ENCODE measurements around the gene SOX11.
A peak's percentile ranks its signal among the peaks of the same experiment; 100 is the strongest.
"Not testable (repeated sequence)": the region's sequence is repeated elsewhere in the genome, so short reads cannot be mapped to it uniquely, and the experiment has no call there.

The SOX11 gene

GRCh38 chr2:5691985-5692529 is at the start of gene SOX11:
Gene SOX11 (plus strand): TSS chr2:5692384. CDS start chr2:5692722, 338 bp downstream.
- TF ChIP-seq CTCF (IDR thresholded peaks at IDR 0.05; ENCODE audit: insufficient read depth, missing control alignments) = no peak
- DNase-seq (ENCODE audit: insufficient read length, low spot score) (peak; percentile 86), FAIRE-seq (no peak)

- not testable (repeated sequence) for FAIRE-seq; DNase-seq (ENCODE audit: insufficient read length, low spot score)
Observed at GRCh38 chr2:5652734-5653133, 39.5 kb upstream of the SOX11 start.

- FAIRE-seq; DNase-seq (ENCODE audit: insufficient read length, low spot score): not testable (repeated sequence)
Observed at GRCh38 chr2:5653756-5654155, 38.4 kb upstream of the SOX11 start.

- no peak for TF ChIP-seq CTCF (IDR thresholded peaks at IDR 0.05; ENCODE audit: insufficient read depth, missing control alignments)
- DNase-seq (ENCODE audit: insufficient read length, low spot score) (no peak), FAIRE-seq (no peak)
Observed at GRCh38 chr2:5657231-5657630, 35.0 kb upstream of the SOX11 start.

GRCh38 chr2:5660591-5660990 is 31.6 kb upstream of the SOX11 start:
- no peak for FAIRE-seq
- DNase-seq (ENCODE audit: insufficient read length, low spot score) = no peak
- no peak for TF ChIP-seq CTCF (IDR thresholded peaks at IDR 0.05; ENCODE audit: insufficient read depth, missing control alignments)

DNA sequence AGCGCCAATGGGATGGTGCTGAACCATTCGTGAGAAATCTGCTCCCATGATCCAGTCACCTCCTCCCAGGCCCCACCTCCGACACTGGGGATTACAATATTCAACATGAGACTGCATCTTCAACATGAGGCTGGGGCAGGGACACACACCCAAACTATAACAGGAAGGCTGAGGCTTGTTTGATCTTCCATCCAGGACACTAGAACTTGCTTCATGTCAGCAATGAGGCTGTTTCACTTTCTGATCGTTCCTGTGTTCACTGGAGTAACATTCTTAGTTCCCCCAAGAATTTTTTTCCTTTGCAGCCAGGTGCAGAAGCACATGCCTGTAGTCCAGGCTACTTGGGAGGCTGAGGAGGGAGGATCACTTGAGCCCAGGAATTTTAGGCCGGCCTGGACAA is 30.8 kb upstream of the SOX11 start:
- DNase-seq (ENCODE audit: insufficient read length, low spot score) = no peak
- FAIRE-seq = no peak
- TF ChIP-seq CTCF (IDR thresholded peaks at IDR 0.05; ENCODE audit: insufficient read depth, missing control alignments) = no peak

GRCh38 chr2:5664278-5664681 is 27.9 kb upstream of the SOX11 start:
- DNase-seq (ENCODE audit: insufficient read length, low spot score) (no peak), FAIRE-seq (no peak)
- TF ChIP-seq CTCF (IDR thresholded peaks at IDR 0.05; ENCODE audit: insufficient read depth, missing control alignments) = no peak

DNA sequence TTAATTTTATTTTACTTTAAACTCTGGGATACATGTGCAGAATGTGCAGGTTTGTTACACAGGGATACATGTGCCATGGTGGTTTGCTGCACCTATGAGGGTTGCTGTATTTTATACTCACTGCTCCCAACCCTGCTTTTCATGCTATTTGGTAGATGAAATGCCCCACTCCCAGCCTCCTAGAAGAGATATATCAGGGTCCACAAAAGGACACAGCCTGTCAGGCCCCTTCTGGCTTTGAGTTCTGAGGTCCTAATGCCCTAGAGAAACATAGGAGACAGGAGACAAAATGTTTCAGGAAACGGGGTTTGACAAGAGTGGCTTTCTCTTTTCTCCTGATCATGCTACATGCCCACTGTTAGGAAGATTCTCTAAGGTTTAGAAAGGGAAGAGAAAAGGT is 27.1 kb upstream of the SOX11 start:
- TF ChIP-seq CTCF (IDR thresholded peaks at IDR 0.05; ENCODE audit: insufficient read depth, missing control alignments) = no peak
- DNase-seq (ENCODE audit: insufficient read length, low spot score) (no peak), FAIRE-seq (no peak)

All from D721Med (cell line).